IMR-90 (cell line): ENCODE results near the gene PRR9. TPM values are rescaled to one million over a fixed set of nuclear protein-coding genes. Genes with fewer than 3 reads are reported as not detected.

Experiments
- ATAC-seq: fragments of 200-7000 bp; cut with Tn5 transposase; 2 replicates; pipeline ENCODE4 v1.9.1; 2020; ENCODE audit warnings: low read depth, mild to moderate bottlenecking, moderate library complexity
- BruUV-seq: library from RNA; stranded (reverse); fragments of 400-500 nt; replicated peaks from 2 replicates; lab custom pipeline; 2021; lab: Mats Ljungman, UMichigan
- CTCF ChIA-PET: fragments of 300-600 bp; formaldehyde crosslinking; extraction: SDS; loops from one replicate; lab custom pipeline; 2021; ENCODE audit warnings: antibody characterized with exemption; lab: Yijun Ruan, JAX
- POLR2A ChIA-PET: fragments of 300-600 bp; sonication (Branson Sonifier 250); formaldehyde crosslinking; loops from one replicate; lab custom pipeline; 2022; ENCODE audit warnings: antibody characterized with exemption; ENCODE audit not compliant: unreplicated experiment; lab: Charles Lee
- DNase-seq: peaks from one replicate; pipeline ENCODE4 v3.0.0; 2013
- H2AFZ ChIP-seq: replicated peaks from 2 replicates; pipeline ENCODE3; 2013; ENCODE audit warnings: low read length, mild to moderate bottlenecking; ENCODE audit not compliant: poor library complexity
- H2AK5ac ChIP-seq: 2 replicates; pipeline ENCODE4 v1.6.1; 2013; ENCODE audit warnings: low read depth, low read length, inconsistent platforms
- H2AK9ac ChIP-seq: replicated peaks from 2 replicates; pipeline ENCODE3; 2013; ENCODE audit warnings: mild to moderate bottlenecking, low read depth, low read length, moderate library complexity; ENCODE audit not compliant: poor library complexity
- H2BK120ac ChIP-seq: 2 replicates; pipeline ENCODE4 v1.6.1; 2013; ENCODE audit warnings: low read depth, low read length, inconsistent platforms
- H2BK15ac ChIP-seq: 3 replicates; pipeline ENCODE4 v1.6.1; 2013; ENCODE audit warnings: low read depth, low read length, inconsistent platforms
- H2BK20ac ChIP-seq: 2 replicates; pipeline ENCODE4 v1.6.1; 2013; ENCODE audit warnings: low read depth, mild to moderate bottlenecking, inconsistent platforms, low read length, moderate library complexity
- H2BK5ac ChIP-seq: 2 replicates; pipeline ENCODE4 v1.6.1; 2013; ENCODE audit warnings: mild to moderate bottlenecking, low read depth, low read length, inconsistent platforms; ENCODE audit not compliant: poor library complexity, severe bottlenecking
- H3K14ac ChIP-seq: replicated peaks from 2 replicates; pipeline ENCODE4 v1.6.1; 2013; ENCODE audit warnings: low read depth, low read length, inconsistent platforms
- H3K18ac ChIP-seq: 2 replicates; pipeline ENCODE4 v1.6.1; 2013; ENCODE audit warnings: low read depth, low read length, control low read depth
- H3K23ac ChIP-seq: 2 replicates; pipeline ENCODE4 v1.6.1; 2013; ENCODE audit warnings: low read depth, low read length, inconsistent platforms
- H3K27ac ChIP-seq: 2 replicates; pipeline ENCODE4 v1.5.1; 2013; ENCODE audit warnings: mild to moderate bottlenecking, control low read depth, low read length; ENCODE audit not compliant: insufficient read depth
- H3K27me3 ChIP-seq: 2 replicates; pipeline ENCODE4 v1.6.1; 2013; ENCODE audit warnings: low read length; ENCODE audit not compliant: control insufficient read depth, insufficient read depth
- H3K36me3 ChIP-seq: 2 replicates; pipeline ENCODE4 v1.6.1; 2013; ENCODE audit warnings: low read length, mixed read lengths; ENCODE audit not compliant: control insufficient read depth, insufficient read depth
- H3K4ac ChIP-seq: 2 replicates; pipeline ENCODE4 v1.6.1; 2013; ENCODE audit warnings: low read depth, low read length, inconsistent platforms
- H3K4me1 ChIP-seq: 2 replicates; pipeline ENCODE4 v1.6.1; 2013; ENCODE audit warnings: low read length, mixed read lengths; ENCODE audit not compliant: control insufficient read depth, insufficient read depth
- H3K4me2 ChIP-seq: 2 replicates; pipeline ENCODE4 v1.6.1; 2013; ENCODE audit warnings: low read depth, mild to moderate bottlenecking, control low read depth, low read length, moderate library complexity
- H3K4me3 ChIP-seq: 2 replicates; pipeline ENCODE4 v1.5.1; 2013; ENCODE audit warnings: low read depth, mild to moderate bottlenecking, control low read depth, low read length, moderate library complexity; ENCODE audit not compliant: insufficient read depth
- H3K56ac ChIP-seq: 2 replicates; pipeline ENCODE4 v1.6.1; 2013; ENCODE audit warnings: low read length, inconsistent platforms; ENCODE audit not compliant: insufficient read depth; ENCODE audit errors: extremely low read depth
- H3K79me1 ChIP-seq, 2 experiments: 2 replicates each; pipeline ENCODE4 v1.6.1; 2013; ENCODE audit warnings: low read length in 2 of 2, inconsistent platforms in 1 of 2, low read depth in 1 of 2
- H3K9ac ChIP-seq: 2 replicates; pipeline ENCODE4 v1.6.1; 2013; ENCODE audit warnings: low read depth, low read length, control low read depth
- H3K9me1 ChIP-seq: 2 replicates; pipeline ENCODE4 v1.6.1; 2013; ENCODE audit warnings: low read length, inconsistent platforms; ENCODE audit not compliant: insufficient read depth
- H3K9me3 ChIP-seq: 2 replicates; pipeline ENCODE4 v1.6.1; 2013; ENCODE audit warnings: low read length; ENCODE audit not compliant: control insufficient read depth, insufficient read depth
- H4K20me1 ChIP-seq: 2 replicates; pipeline ENCODE4 v1.6.1; 2013; ENCODE audit warnings: low read length, inconsistent platforms; ENCODE audit not compliant: insufficient read depth
- H4K5ac ChIP-seq: 2 replicates; pipeline ENCODE4 v1.6.1; 2013; ENCODE audit warnings: mild to moderate bottlenecking, low read depth, low read length, control low read depth
- H4K8ac ChIP-seq, 2 experiments: 2 replicates each; pipeline ENCODE4 v1.6.1; 2013; ENCODE audit warnings: low read depth in 2 of 2, low read length in 2 of 2, control low read depth in 1 of 2, inconsistent platforms in 1 of 2
- H4K91ac ChIP-seq: 2 replicates; pipeline ENCODE4 v1.6.1; 2013; ENCODE audit warnings: low read depth, low read length, inconsistent platforms; ENCODE audit not compliant: insufficient read depth
- BHLHE40 ChIP-seq: fragments of 150-350 bp; IDR thresholded peaks from 2 replicates; pipeline ENCODE4 v1.6.1; 2016; ENCODE audit warnings: mild to moderate bottlenecking, low read depth, low read length
- CEBPB ChIP-seq: IDR thresholded peaks from 2 replicates; pipeline ENCODE4 v1.6.1; 2012; ENCODE audit warnings: low read depth, low read length, improper control_type of control experiment
- CHD1 ChIP-seq: IDR thresholded peaks from 2 replicates; pipeline ENCODE4 v1.6.1; 2012; ENCODE audit warnings: low read depth, low read length, improper control_type of control experiment
- FOS ChIP-seq: fragments of 150-350 bp; IDR thresholded peaks from 2 replicates; pipeline ENCODE4 v1.6.1; 2016; ENCODE audit warnings: low read depth, low read length
- MAFK ChIP-seq: IDR thresholded peaks from 2 replicates; pipeline ENCODE4 v1.6.1; 2012; ENCODE audit warnings: low read depth, low read length, improper control_type of control experiment
- MAZ ChIP-seq: IDR thresholded peaks from 2 replicates; pipeline ENCODE4 v1.6.1; 2012; ENCODE audit warnings: low read depth, mild to moderate bottlenecking, low read length, improper control_type of control experiment, moderate library complexity, borderline replicate concordance
- MXI1 ChIP-seq: IDR thresholded peaks from 2 replicates; pipeline ENCODE4 v1.6.1; 2012; ENCODE audit warnings: low read depth, mild to moderate bottlenecking, low read length, moderate library complexity, borderline replicate concordance
- NFE2L2 ChIP-seq: fragments of 150-350 bp; IDR thresholded peaks from 2 replicates; pipeline ENCODE4 v1.6.1; 2016; ENCODE audit warnings: low read depth, mild to moderate bottlenecking, low read length
- POLR2A ChIP-seq: IDR thresholded peaks from 2 replicates; pipeline ENCODE4 v1.6.1; 2012; ENCODE audit warnings: mild to moderate bottlenecking, low read depth, low read length
- RAD21 ChIP-seq: IDR thresholded peaks from 2 replicates; pipeline ENCODE4 v1.6.1; 2012; ENCODE audit warnings: low read length, improper control_type of control experiment
- RCOR1 ChIP-seq: IDR thresholded peaks from 2 replicates; pipeline ENCODE4 v1.6.1; 2012; ENCODE audit warnings: mild to moderate bottlenecking, low read length, improper control_type of control experiment; ENCODE audit not compliant: insufficient replicate concordance
- RFX5 ChIP-seq: IDR thresholded peaks from 2 replicates; pipeline ENCODE4 v1.8.0; 2012; ENCODE audit warnings: low read depth, mild to moderate bottlenecking, low read length, moderate library complexity
- SMC3 ChIP-seq: fragments of 150-350 bp; IDR thresholded peaks from 2 replicates; pipeline ENCODE4 v1.6.1; 2016; ENCODE audit warnings: low read depth, mild to moderate bottlenecking, antibody characterized with exemption, low read length, moderate library complexity
- WGBS, 2 experiments: methylation state at CpG; one replicate each; pipeline versions ENCODE4 v1.1.5 to v1.1.7; 2013; ENCODE audit warnings: missing lambda C conversion rate in 2 of 2; ENCODE audit not compliant: insufficient read length in 1 of 2; ENCODE audit errors: extremely low coverage in 2 of 2; 5-methylcytosine and 5-hydroxymethylcytosine counted together
- dilution Hi-C: fragments of 300-500 bp; cut with HindIII; formaldehyde crosslinking; loops from one replicate; pipeline ENCODE4 v1.14.3; 2018; ENCODE audit warnings: low sequenced_read_pairs; ENCODE audit not compliant: unreplicated experiment
- in situ Hi-C: fragments of 300-500 bp; cut with MboI; formaldehyde crosslinking; loops from 3 replicates; pipeline ENCODE4 v1.14.3; 2019; ENCODE audit warnings: low sequenced_read_pairs, inconsistent platforms, mixed read lengths
- intact Hi-C: fragments of 100-400 bp; cut with micrococcal nuclease; formaldehyde crosslinking; loops from 2 replicates; pipeline ENCODE4 v1.10.0; 2022
- polyA plus RNA-seq, 3 experiments: library from polyadenylated mRNA; depleted of rRNA; stranded (reverse); fragments of >200 nt; gene quantifications; 2 replicates each; pipeline ENCODE4 v1.2.3, GENCODE V29; 2012; ENCODE audit warnings: low replicate concordance in 1 of 3
- total RNA-seq: library from RNA; depleted of rRNA; stranded (reverse); fragments of >200 nt; gene quantifications from 2 replicates; pipeline ENCODE4 v1.2.3, GENCODE V29; 2012
- TF ChIP-seq, protein P1 (sequence below): fragments of 150-350 bp; IDR thresholded peaks from 2 replicates; pipeline ENCODE4 v1.6.1; 2016; ENCODE audit warnings: low read depth, mild to moderate bottlenecking, low read length, moderate library complexity, borderline replicate concordance
- TF ChIP-seq, protein P2 (sequence below): conservative IDR thresholded peaks from 2 replicates; pipeline ENCODE4 v1.5.1; 2012; ENCODE audit warnings: mild to moderate bottlenecking, low read depth, low read length, improper control_type of control experiment
- TF ChIP-seq, protein P3 (sequence below): fragments of 150-350 bp; IDR thresholded peaks from 2 replicates; pipeline ENCODE4 v1.6.1; 2017; ENCODE audit warnings: mild to moderate bottlenecking, antibody characterized with exemption, low read length, low read depth

PRR9 gene
- total and polyA plus RNA-seq, 2 of the 4 experiments (the other 2 are of a cell fraction): not detected

DNA sequence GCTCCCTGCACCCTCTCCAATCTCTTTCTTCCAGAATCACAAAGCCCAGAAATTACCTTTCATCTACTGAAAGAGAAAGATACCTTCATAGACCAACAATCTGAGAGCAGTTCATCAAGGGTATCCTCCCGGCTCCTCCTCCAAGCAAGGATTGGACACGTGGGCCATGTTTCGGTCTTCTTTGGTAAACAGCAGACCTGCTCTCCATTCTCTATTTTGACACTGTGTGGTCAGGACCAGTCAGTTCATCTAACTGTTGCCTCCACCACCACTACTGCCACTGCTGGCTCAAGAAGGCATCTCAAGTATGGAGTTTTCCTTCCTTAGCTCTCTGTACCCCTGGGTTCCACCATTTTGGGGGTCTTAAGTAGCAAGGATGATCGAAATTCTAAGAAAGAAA is 22.2 kb upstream of the PRR9 start:
- H4K5ac ChIP-seq: no peak overlapping the region
- 70% methylated on average over 2 of the region's 4 CpGs; no CpG with 5 or more reads in 1 of the 2 experiments for WGBS, 2 experiments
- DNase-seq: no peak
- H4K91ac ChIP-seq: no peak overlapping the region
- no peak overlapping the region for H2AK9ac ChIP-seq
- no peak overlapping the region for H3K4ac ChIP-seq
- no peak overlapping the region for H3K27ac ChIP-seq
- no peak for ATAC-seq
- dilution Hi-C loops: no loop called here
- no TSS peak for BruUV-seq
- H2BK15ac ChIP-seq: no peak overlapping the region
- no peak overlapping the region for H2AK5ac ChIP-seq
- no peaks in the 10 kb centered on the region for H4K20me1 ChIP-seq
- CTCF ChIA-PET: no interaction called here
- no peak overlapping the region for H2BK5ac ChIP-seq
- POLR2A ChIA-PET: no interaction called here
- no peak overlapping the region for H3K9ac ChIP-seq
- H3K4me3 ChIP-seq: no peak overlapping the region
- H3K18ac ChIP-seq: no peak overlapping the region
- no peaks in the 10 kb centered on the region for H3K9me1 ChIP-seq
- no peak overlapping the region for H2AFZ ChIP-seq
- H3K56ac ChIP-seq: no peak overlapping the region
- H3K79me1 ChIP-seq: no peaks in the 10 kb centered on the region
- H3K23ac ChIP-seq: no peak overlapping the region
- no peak overlapping the region for H4K8ac ChIP-seq
- TF ChIP-seq, protein P1, sequence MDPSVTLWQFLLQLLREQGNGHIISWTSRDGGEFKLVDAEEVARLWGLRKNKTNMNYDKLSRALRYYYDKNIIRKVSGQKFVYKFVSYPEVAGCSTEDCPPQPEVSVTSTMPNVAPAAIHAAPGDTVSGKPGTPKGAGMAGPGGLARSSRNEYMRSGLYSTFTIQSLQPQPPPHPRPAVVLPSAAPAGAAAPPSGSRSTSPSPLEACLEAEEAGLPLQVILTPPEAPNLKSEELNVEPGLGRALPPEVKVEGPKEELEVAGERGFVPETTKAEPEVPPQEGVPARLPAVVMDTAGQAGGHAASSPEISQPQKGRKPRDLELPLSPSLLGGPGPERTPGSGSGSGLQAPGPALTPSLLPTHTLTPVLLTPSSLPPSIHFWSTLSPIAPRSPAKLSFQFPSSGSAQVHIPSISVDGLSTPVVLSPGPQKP: no peak
- TF ChIP-seq FOS: no peak
- TF ChIP-seq NFE2L2: no peak
- TF ChIP-seq CEBPB: no peak
- no peak for TF ChIP-seq MAZ
- TF ChIP-seq, protein P2, sequence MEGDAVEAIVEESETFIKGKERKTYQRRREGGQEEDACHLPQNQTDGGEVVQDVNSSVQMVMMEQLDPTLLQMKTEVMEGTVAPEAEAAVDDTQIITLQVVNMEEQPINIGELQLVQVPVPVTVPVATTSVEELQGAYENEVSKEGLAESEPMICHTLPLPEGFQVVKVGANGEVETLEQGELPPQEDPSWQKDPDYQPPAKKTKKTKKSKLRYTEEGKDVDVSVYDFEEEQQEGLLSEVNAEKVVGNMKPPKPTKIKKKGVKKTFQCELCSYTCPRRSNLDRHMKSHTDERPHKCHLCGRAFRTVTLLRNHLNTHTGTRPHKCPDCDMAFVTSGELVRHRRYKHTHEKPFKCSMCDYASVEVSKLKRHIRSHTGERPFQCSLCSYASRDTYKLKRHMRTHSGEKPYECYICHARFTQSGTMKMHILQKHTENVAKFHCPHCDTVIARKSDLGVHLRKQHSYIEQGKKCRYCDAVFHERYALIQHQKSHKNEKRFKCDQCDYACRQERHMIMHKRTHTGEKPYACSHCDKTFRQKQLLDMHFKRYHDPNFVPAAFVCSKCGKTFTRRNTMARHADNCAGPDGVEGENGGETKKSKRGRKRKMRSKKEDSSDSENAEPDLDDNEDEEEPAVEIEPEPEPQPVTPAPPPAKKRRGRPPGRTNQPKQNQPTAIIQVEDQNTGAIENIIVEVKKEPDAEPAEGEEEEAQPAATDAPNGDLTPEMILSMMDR: no peak
- no peak for TF ChIP-seq SMC3
- TF ChIP-seq, protein P3, sequence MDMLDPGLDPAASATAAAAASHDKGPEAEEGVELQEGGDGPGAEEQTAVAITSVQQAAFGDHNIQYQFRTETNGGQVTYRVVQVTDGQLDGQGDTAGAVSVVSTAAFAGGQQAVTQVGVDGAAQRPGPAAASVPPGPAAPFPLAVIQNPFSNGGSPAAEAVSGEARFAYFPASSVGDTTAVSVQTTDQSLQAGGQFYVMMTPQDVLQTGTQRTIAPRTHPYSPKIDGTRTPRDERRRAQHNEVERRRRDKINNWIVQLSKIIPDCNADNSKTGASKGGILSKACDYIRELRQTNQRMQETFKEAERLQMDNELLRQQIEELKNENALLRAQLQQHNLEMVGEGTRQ: no peak
- TF ChIP-seq CHD1: no peak
- no peak for TF ChIP-seq RCOR1
- no peak for TF ChIP-seq MAFK
- TF ChIP-seq RAD21: no peak
- no peak for TF ChIP-seq POLR2A
- no peak for TF ChIP-seq BHLHE40
- TF ChIP-seq RFX5: no peak
- TF ChIP-seq MXI1: no peak
- in situ Hi-C loops: no loop called here
- H3K27me3 ChIP-seq: no peaks in the 10 kb centered on the region
- H3K9me3 ChIP-seq: no peaks in the 10 kb centered on the region
- no peaks in the 10 kb centered on the region for H3K4me1 ChIP-seq
- no peak overlapping the region for H3K4me2 ChIP-seq
- H2BK120ac ChIP-seq: no peak overlapping the region
- H2BK20ac ChIP-seq: no peak overlapping the region
- H3K36me3 ChIP-seq: no peaks in the 10 kb centered on the region
- intact Hi-C loops: no loop called here
- H3K14ac ChIP-seq: no peak overlapping the region
